NCI-H1105 treated with DMSO at 0.1 percent for 48 hours (cell line): ENCODE measurements around the gene IQCF5.
"Not testable (repeated sequence)": the region's sequence is repeated elsewhere in the genome, so short reads cannot be mapped to it uniquely, and the experiment has no call there.

Source experiments
- DNase-seq: peaks from one replicate; lab custom pipeline; 2025; lab: John Stamatoyannopoulos, UW

The IQCF5 gene

GRCh38 chr3:51875501-51875900 is at the start of gene IQCF5:
TSS of gene IQCF5 (minus strand) at chr3:51875601. CDS start at chr3:51875531, 70 bp downstream.
- no peak for DNase-seq

- no peak for DNase-seq
Observed at GRCh38 chr3:51921081-51921578, 45.7 kb upstream of the IQCF5 start.

- no peak for DNase-seq
Observed at GRCh38 chr3:51916418-51916817, 41.0 kb upstream of the IQCF5 start.

- no peak for DNase-seq
Observed at GRCh38 chr3:51908026-51908425, 32.6 kb upstream of the IQCF5 start.

- no peak for DNase-seq
Observed at GRCh38 chr3:51904034-51904823, 28.8 kb upstream of the IQCF5 start.

GRCh38 chr3:51902361-51902760 is 27.0 kb upstream of the IQCF5 start:
- DNase-seq = not testable (repeated sequence)

GRCh38 chr3:51900043-51900442 is 24.6 kb upstream of the IQCF5 start:
- not testable (repeated sequence) for DNase-seq

GRCh38 chr3:51897391-51897790 is 22.0 kb upstream of the IQCF5 start:
- DNase-seq = no peak

- DNase-seq = no peak
Observed at GRCh38 chr3:51896607-51897305, 21.4 kb upstream of the IQCF5 start.

GRCh38 chr3:51894939-51895338 is 19.5 kb upstream of the IQCF5 start:
- DNase-seq = no peak

- DNase-seq = no peak
Observed at GRCh38 chr3:51894391-51894790, 19.0 kb upstream of the IQCF5 start.

GRCh38 chr3:51891242-51892039 is 16.0 kb upstream of the IQCF5 start:
- DNase-seq = no peak

- no peak for DNase-seq
Observed at GRCh38 chr3:51888463-51889105, 13.2 kb upstream of the IQCF5 start.

GRCh38 chr3:51887620-51888019 is 12.2 kb upstream of the IQCF5 start:
- DNase-seq = no peak

- no peak for DNase-seq
Observed at GRCh38 chr3:51886447-51886846, 11.0 kb upstream of the IQCF5 start.

GRCh38 chr3:51879937-51880336 is 4.5 kb upstream of the IQCF5 start:
- no peak for DNase-seq

GRCh38 chr3:51876186-51876585 is 785 bp upstream of the IQCF5 start:
- no peak for DNase-seq

GRCh38 chr3:51874889-51875288 is 512 bp downstream of the IQCF5 start:
- no peak for DNase-seq

GRCh38 chr3:51874411-51874810 is 990 bp downstream of the IQCF5 start:
- DNase-seq = no peak

- no peak for DNase-seq
Observed at GRCh38 chr3:51873876-51874275, 1.5 kb downstream of the IQCF5 start.

GRCh38 chr3:51873253-51873766 is 2.1 kb downstream of the IQCF5 start:
- DNase-seq = no peak

GRCh38 chr3:51869304-51869703 is 6.1 kb downstream of the IQCF5 start:
- no peak for DNase-seq
